T-helper 17 cell (primary cell): Measurements from ENCODE around the gene DNAAF8. TPM values are rescaled to one million over a fixed set of nuclear protein-coding genes. Genes with fewer than 3 reads are reported as not detected.

Source experiments
- ATAC-seq: fragments of 150-1000 bp; cut with Tn5 transposase; 2 replicates; pipeline ENCODE4 v1.10.0; 2021; ENCODE audit warnings: mild to moderate bottlenecking, moderate library complexity
- DNase-seq, 3 donors: peaks; one replicate each; pipeline versions ENCODE4 v3.0.0 to v3.0.0-alpha.2; 2020 to 2021
- H3K9me3 ChIP-seq: one replicate; pipeline ENCODE4 v1.7.0; 2013; ENCODE audit warnings: low read length, mild to moderate bottlenecking; ENCODE audit not compliant: control insufficient read depth, poor library complexity, severe bottlenecking
- H3K27ac Mint-ChIP-seq: one replicate; pipeline ENCODE4 v1.8.0; 2022; ENCODE audit warnings: mild to moderate bottlenecking, moderate library complexity, mixed read lengths
- H3K27me3 Mint-ChIP-seq: one replicate; pipeline ENCODE4 v1.8.0; 2022; ENCODE audit warnings: mixed read lengths
- H3K36me3 Mint-ChIP-seq: one replicate; pipeline ENCODE4 v1.8.0; 2022; ENCODE audit warnings: low read depth, mixed read lengths
- H3K4me1 Mint-ChIP-seq: one replicate; pipeline ENCODE4 v1.8.0; 2022; ENCODE audit warnings: mild to moderate bottlenecking, mixed read lengths
- H3K4me3 Mint-ChIP-seq: one replicate; pipeline ENCODE4 v1.8.0; 2022; ENCODE audit warnings: mild to moderate bottlenecking, moderate library complexity, mixed read lengths
- total RNA-seq, 4 donors: library from RNA in 2 of 4; stranded (reverse) in 2 of 4; gene quantifications; one replicate each; pipeline ENCODE4 v1.2.3 and lab custom pipeline; 2022 to 2026

The DNAAF8 gene
- total RNA-seq, 2 donors from 2014 or later = not detected

- H3K9me3 ChIP-seq = no peaks in the 10 kb centered on the region
- no peaks in the 10 kb centered on the region for H3K27me3 Mint-ChIP-seq
- ATAC-seq (no peak), DNase-seq (no peak)
- no peak overlapping the region for H3K4me3 Mint-ChIP-seq
- no peaks in the 10 kb centered on the region for H3K36me3 Mint-ChIP-seq
- H3K27ac Mint-ChIP-seq = no peak overlapping the region
- peaks cover 2% of the 10 kb centered on the region for H3K4me1 Mint-ChIP-seq
Measured at GRCh38 chr16:4699046-4699556, 35.2 kb upstream of the DNAAF8 start.

- H3K36me3 Mint-ChIP-seq = no peaks in the 10 kb centered on the region
- no peaks in the 10 kb centered on the region for H3K9me3 ChIP-seq
- no peaks in the 10 kb centered on the region for H3K27me3 Mint-ChIP-seq
- H3K4me1 Mint-ChIP-seq = peaks cover 2% of the 10 kb centered on the region
- no peak for DNase-seq
- H3K27ac Mint-ChIP-seq = no peak overlapping the region
- H3K4me3 Mint-ChIP-seq = no peak overlapping the region
- peak; percentile 65 for ATAC-seq
Measured at GRCh38 chr16:4700380-4700996, 33.8 kb upstream of the DNAAF8 start.

GRCh38 chr16:4700997-4701743, 33.2 kb upstream of the DNAAF8 start:
- DNase-seq (no peak), ATAC-seq (no peak)
- H3K9me3 ChIP-seq = no peaks in the 10 kb centered on the region
- Mint-ChIP-seq H3K27me3 (no peaks in the 10 kb centered on the region), H3K27ac (no peak overlapping the region), H3K36me3 (no peaks in the 10 kb centered on the region), H3K4me3 (no peak overlapping the region), H3K4me1 (peaks cover 2% of the 10 kb centered on the region)

- no peak for ATAC-seq
- DNase-seq = no peak
- H3K4me3 Mint-ChIP-seq = no peak overlapping the region
- H3K9me3 ChIP-seq = no peaks in the 10 kb centered on the region
- H3K4me1 Mint-ChIP-seq = peaks cover 2% of the 10 kb centered on the region
- no peak overlapping the region for H3K27ac Mint-ChIP-seq
- H3K27me3 Mint-ChIP-seq = no peaks in the 10 kb centered on the region
- H3K36me3 Mint-ChIP-seq = peaks cover 2% of the 10 kb centered on the region
Measured at GRCh38 chr16:4701791-4702465, 32.4 kb upstream of the DNAAF8 start.

- H3K27ac Mint-ChIP-seq = no peak overlapping the region
- no peak overlapping the region for H3K4me3 Mint-ChIP-seq
- no peaks in the 10 kb centered on the region for H3K27me3 Mint-ChIP-seq
- H3K4me1 Mint-ChIP-seq = peaks cover 3% of the 10 kb centered on the region
- DNase-seq (no peak), ATAC-seq (no peak)
- H3K36me3 Mint-ChIP-seq = peaks cover 2% of the 10 kb centered on the region
- no peaks in the 10 kb centered on the region for H3K9me3 ChIP-seq
Measured at GRCh38 chr16:4702466-4702808, 31.9 kb upstream of the DNAAF8 start.

GRCh38 chr16:4703906-4704305, 30.4 kb upstream of the DNAAF8 start:
- Mint-ChIP-seq H3K4me3 (no peak overlapping the region), H3K27ac (peak overlapping the region; percentile 49), H3K36me3 (peaks cover 2% of the 10 kb centered on the region), H3K27me3 (no peaks in the 10 kb centered on the region), H3K4me1 (peaks cover 3% of the 10 kb centered on the region)
- no peaks in the 10 kb centered on the region for H3K9me3 ChIP-seq
- ATAC-seq (no peak), DNase-seq (no peak)

- no peak for DNase-seq
- H3K27ac Mint-ChIP-seq = no peak overlapping the region
- no peak overlapping the region for H3K4me3 Mint-ChIP-seq
- peaks cover 2% of the 10 kb centered on the region for H3K36me3 Mint-ChIP-seq
- peaks cover 3% of the 10 kb centered on the region for H3K4me1 Mint-ChIP-seq
- no peak for ATAC-seq
- no peaks in the 10 kb centered on the region for H3K27me3 Mint-ChIP-seq
- no peaks in the 10 kb centered on the region for H3K9me3 ChIP-seq
Measured at GRCh38 chr16:4704491-4704890, 29.8 kb upstream of the DNAAF8 start.

GRCh38 chr16:4704913-4705312, 29.4 kb upstream of the DNAAF8 start:
- H3K36me3 Mint-ChIP-seq = peaks cover 2% of the 10 kb centered on the region
- H3K4me1 Mint-ChIP-seq = peaks cover 3% of the 10 kb centered on the region
- no peak overlapping the region for H3K27ac Mint-ChIP-seq
- H3K4me3 Mint-ChIP-seq = no peak overlapping the region
- no peak for DNase-seq
- H3K9me3 ChIP-seq = no peaks in the 10 kb centered on the region
- no peak for ATAC-seq
- H3K27me3 Mint-ChIP-seq = no peaks in the 10 kb centered on the region

- Mint-ChIP-seq H3K27ac (peak overlapping the region; percentile 56), H3K36me3 (peaks cover 4% of the 10 kb centered on the region)
- no peak for DNase-seq
Measured at GRCh38 chr16:4706871-4707270, 27.5 kb upstream of the DNAAF8 start.

GRCh38 chr16:4709481-4709880, 24.9 kb upstream of the DNAAF8 start:
- H3K27me3 Mint-ChIP-seq = no peaks in the 10 kb centered on the region
- H3K36me3 Mint-ChIP-seq = peaks cover 4% of the 10 kb centered on the region
- H3K27ac Mint-ChIP-seq = no peak overlapping the region

More at GRCh38 chr16:4706871-4707270, 27.5 kb upstream of the DNAAF8 start:
- H3K9me3 ChIP-seq = no peaks in the 10 kb centered on the region
- ATAC-seq = no peak
- no peaks in the 10 kb centered on the region for H3K27me3 Mint-ChIP-seq
- H3K4me3 Mint-ChIP-seq = no peak overlapping the region
- peaks cover 3% of the 10 kb centered on the region for H3K4me1 Mint-ChIP-seq

GRCh38 chr16:4713663-4714501, 20.5 kb upstream of the DNAAF8 start:
- DNase-seq = no peak
- Mint-ChIP-seq H3K27me3 (no peaks in the 10 kb centered on the region), H3K36me3 (peaks cover 2% of the 10 kb centered on the region), H3K4me3 (no peak overlapping the region), H3K27ac (no peak overlapping the region), H3K4me1 (peaks cover 2% of the 10 kb centered on the region)
- ATAC-seq = no peak
- H3K9me3 ChIP-seq = no peaks in the 10 kb centered on the region

More at GRCh38 chr16:4709481-4709880, 24.9 kb upstream of the DNAAF8 start:
- H3K4me1 Mint-ChIP-seq = peaks cover 3% of the 10 kb centered on the region
- no peak for ATAC-seq
- no peak overlapping the region for H3K4me3 Mint-ChIP-seq
- DNase-seq = no peak
- no peaks in the 10 kb centered on the region for H3K9me3 ChIP-seq

- peaks cover 4% of the 10 kb centered on the region for H3K4me1 Mint-ChIP-seq
- peaks cover 2% of the 10 kb centered on the region for H3K36me3 Mint-ChIP-seq
- no peak for ATAC-seq
- H3K27ac Mint-ChIP-seq = peak overlapping the region; percentile 85
- H3K27me3 Mint-ChIP-seq = no peaks in the 10 kb centered on the region
- no peaks in the 10 kb centered on the region for H3K9me3 ChIP-seq
- no peak overlapping the region for H3K4me3 Mint-ChIP-seq
- no peak for DNase-seq
Measured at GRCh38 chr16:4714996-4715395, 19.3 kb upstream of the DNAAF8 start.

- peaks cover 4% of the 10 kb centered on the region for H3K4me1 Mint-ChIP-seq
- peaks cover 5% of the 10 kb centered on the region for H3K36me3 Mint-ChIP-seq
- DNase-seq = no peak
- no peak overlapping the region for H3K27ac Mint-ChIP-seq
- no peaks in the 10 kb centered on the region for H3K9me3 ChIP-seq
- ATAC-seq = no peak
- H3K4me3 Mint-ChIP-seq = no peak overlapping the region
- H3K27me3 Mint-ChIP-seq = no peaks in the 10 kb centered on the region
Measured at GRCh38 chr16:4718466-4718865, 15.9 kb upstream of the DNAAF8 start.
